Stimulated activated memory B cell treated with anti-CD40 and anti-IgM and Interleukin-4, amounts not matched to agents 10 μg/mL and 1 μg/mL and 100 μg/mL, for 72 hours (primary cell): ENCODE measurements around the gene ISCU.

Experiments used
- ATAC-seq: fragments of 150-1000 bp; cut with Tn5 transposase; 2 replicates; pipeline ENCODE4 v1.10.0; 2021
- H3K27ac Mint-ChIP-seq: one replicate; pipeline ENCODE4 v1.8.0; 2022; ENCODE audit warnings: mild to moderate bottlenecking, mixed read lengths
- H3K27me3 Mint-ChIP-seq: one replicate; pipeline ENCODE4 v1.8.0; 2022; ENCODE audit warnings: mixed read lengths
- H3K36me3 Mint-ChIP-seq: one replicate; pipeline ENCODE4 v1.8.0; 2022; ENCODE audit warnings: mixed read lengths
- H3K4me1 Mint-ChIP-seq: one replicate; pipeline ENCODE4 v1.8.0; 2022; ENCODE audit warnings: mixed read lengths
- H3K4me3 Mint-ChIP-seq: one replicate; pipeline ENCODE4 v1.8.0; 2022; ENCODE audit warnings: mild to moderate bottlenecking, moderate library complexity, mixed read lengths
- H3K9me3 Mint-ChIP-seq: one replicate; pipeline ENCODE4 v1.8.0; 2022; ENCODE audit warnings: mixed read lengths

Gene ISCU

DNA sequence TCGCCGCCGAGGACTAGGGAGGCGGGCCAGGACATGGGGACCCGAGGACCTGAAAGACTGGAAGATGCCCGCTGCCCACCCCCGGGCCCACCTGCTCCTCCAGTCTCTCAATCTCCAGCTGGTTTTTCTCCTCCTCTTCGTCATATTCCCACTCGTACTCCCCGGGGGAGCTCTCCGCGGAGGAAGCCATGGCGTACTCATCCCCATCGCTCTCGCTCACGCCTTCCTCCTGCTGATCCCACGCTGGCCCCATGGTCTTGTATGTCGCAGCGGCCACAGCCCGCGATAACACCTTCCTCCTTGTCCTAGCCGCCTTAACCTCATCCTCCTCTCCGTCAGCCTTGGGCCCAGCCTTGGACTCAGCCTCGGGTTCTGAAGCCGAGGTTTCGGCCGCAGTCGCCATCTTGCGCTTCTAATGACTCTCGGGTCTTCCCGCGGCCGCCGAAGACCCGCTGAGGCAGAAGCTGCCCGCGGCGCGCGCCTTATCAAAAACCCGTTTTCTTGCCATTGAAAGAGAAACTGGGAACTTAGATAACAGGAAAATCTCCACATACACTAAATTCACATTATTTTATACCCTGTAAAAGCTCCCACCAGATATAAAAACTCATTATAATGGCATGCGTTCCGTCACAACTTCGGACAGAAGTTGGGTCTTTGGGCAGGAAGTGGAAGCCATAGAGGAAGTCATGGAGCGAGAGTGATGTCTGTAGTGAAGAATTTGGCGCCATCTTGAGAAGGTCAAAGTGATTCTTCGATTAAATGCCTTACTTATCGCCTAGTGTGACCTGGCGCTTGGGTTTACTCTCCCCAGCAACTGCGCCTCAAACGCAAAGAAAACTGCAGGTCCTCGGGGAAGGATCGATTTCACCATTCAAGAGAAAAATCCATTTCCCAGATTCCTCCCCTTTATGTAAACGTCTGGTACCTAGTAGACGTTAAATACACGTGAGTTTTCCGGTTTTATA is 1.4 kb upstream of the ISCU start, which contains the start of gene SART3:
SART3 (minus strand) TSS at position 422 of the 968 bp plus-strand sequence; CDS start at position 403, 19 bp downstream.
- peaks cover 17% of the 10 kb centered on the region for H3K36me3 Mint-ChIP-seq
- ATAC-seq: peak; percentile 66
- H3K27ac Mint-ChIP-seq: peak within 1 kb of the TSS; percentile 93
- H3K9me3 Mint-ChIP-seq: no peaks in the 10 kb centered on the region
- no peaks in the 10 kb centered on the region for H3K27me3 Mint-ChIP-seq
- peaks cover 51% of the 10 kb centered on the region for H3K4me1 Mint-ChIP-seq
- H3K4me3 Mint-ChIP-seq: peak within 1 kb of the TSS; percentile 94

- Mint-ChIP-seq H3K36me3 (peaks cover 23% of the 10 kb centered on the region), H3K4me1 (peaks cover 51% of the 10 kb centered on the region), H3K27ac (peak overlapping the region; percentile 93), H3K27me3 (no peaks in the 10 kb centered on the region), H3K9me3 (no peaks in the 10 kb centered on the region), H3K4me3 (peak overlapping the region; percentile 94)
- ATAC-seq: peak; percentile 0
These were observed 496 bp upstream of the ISCU start for GRCh38 chr12:108561852-108562347.

GRCh38 chr12:108563136-108563803 is 874 bp downstream of the ISCU start:
- no peaks in the 10 kb centered on the region for H3K27me3 Mint-ChIP-seq
- peaks cover 51% of the 10 kb centered on the region for H3K4me1 Mint-ChIP-seq
- H3K9me3 Mint-ChIP-seq: no peaks in the 10 kb centered on the region
- ATAC-seq: peak; percentile 71
- H3K36me3 Mint-ChIP-seq: peaks cover 24% of the 10 kb centered on the region
- H3K27ac Mint-ChIP-seq: peak overlapping the region; percentile 93
- H3K4me3 Mint-ChIP-seq: peak overlapping the region; percentile 94

DNA sequence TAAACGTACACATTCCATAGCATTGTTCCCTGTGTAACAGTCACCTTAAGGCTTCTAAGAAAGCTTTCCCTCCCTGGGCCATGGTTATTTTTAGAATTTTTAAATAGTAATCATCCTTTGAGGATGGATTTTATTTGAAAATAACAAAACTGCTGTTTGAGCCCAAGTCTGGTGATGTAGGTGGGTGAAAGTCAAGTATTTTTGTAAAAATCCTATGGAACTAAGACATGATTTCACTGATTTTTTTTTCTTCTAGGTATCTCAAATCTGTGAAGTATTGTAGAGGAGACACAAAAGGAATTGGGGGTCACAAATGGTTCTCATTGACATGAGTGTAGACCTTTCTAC is 1.4 kb downstream of the ISCU start:
- peaks cover 29% of the 10 kb centered on the region for H3K36me3 Mint-ChIP-seq
- H3K27me3 Mint-ChIP-seq: no peaks in the 10 kb centered on the region
- H3K4me1 Mint-ChIP-seq: peaks cover 53% of the 10 kb centered on the region
- peak overlapping the region; percentile 93 for H3K27ac Mint-ChIP-seq
- no peaks in the 10 kb centered on the region for H3K9me3 Mint-ChIP-seq
- no peak for ATAC-seq
- peak overlapping the region; percentile 94 for H3K4me3 Mint-ChIP-seq

DNA sequence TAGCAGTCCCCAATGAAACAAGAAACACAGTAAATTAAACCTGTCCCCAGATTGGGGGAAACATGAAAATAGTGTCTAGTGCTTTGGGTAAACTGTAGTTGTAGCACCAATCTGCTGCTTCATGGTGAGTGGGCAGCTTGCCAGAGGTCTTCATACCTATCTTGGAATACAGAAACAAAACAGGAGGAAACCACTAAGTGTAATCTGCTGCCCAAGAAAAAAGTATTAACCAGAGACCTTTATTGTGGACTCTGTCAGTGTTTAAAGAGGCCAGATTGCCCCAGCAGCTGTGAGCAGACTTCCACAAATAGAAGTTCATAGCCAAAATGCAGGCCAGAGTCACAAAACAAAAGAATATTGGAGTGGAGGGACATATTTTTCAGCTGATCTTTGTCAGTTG is 2.3 kb downstream of the ISCU start:
- ATAC-seq: no peak
- Mint-ChIP-seq H3K9me3 (no peaks in the 10 kb centered on the region), H3K36me3 (peaks cover 36% of the 10 kb centered on the region), H3K27ac (peak overlapping the region; percentile 96), H3K27me3 (no peaks in the 10 kb centered on the region), H3K4me3 (no peak overlapping the region), H3K4me1 (peaks cover 55% of the 10 kb centered on the region)

DNA sequence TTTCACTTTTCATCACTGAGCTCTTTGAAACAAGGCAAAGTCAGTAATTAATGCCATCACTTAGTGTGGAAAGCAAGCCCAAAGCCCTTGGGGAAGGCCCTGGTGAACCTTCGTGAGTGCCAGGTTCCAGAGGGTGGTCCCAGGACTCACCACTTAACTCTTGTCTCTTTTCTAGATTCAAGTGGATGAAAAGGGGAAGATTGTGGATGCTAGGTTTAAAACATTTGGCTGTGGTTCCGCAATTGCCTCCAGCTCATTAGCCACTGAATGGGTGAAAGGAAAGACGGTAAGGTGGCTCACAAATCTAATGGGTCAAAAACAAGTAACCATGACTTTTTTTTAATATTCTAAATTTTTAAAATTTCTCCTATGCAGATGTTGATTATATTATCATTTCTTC is 2.8 kb downstream of the ISCU start:
- Mint-ChIP-seq H3K4me1 (peaks cover 55% of the 10 kb centered on the region), H3K36me3 (peaks cover 36% of the 10 kb centered on the region), H3K27ac (peak overlapping the region; percentile 96), H3K9me3 (no peaks in the 10 kb centered on the region), H3K27me3 (no peaks in the 10 kb centered on the region), H3K4me3 (no peak overlapping the region)
- ATAC-seq: no peak

GRCh38 chr12:108565976-108566375 is 3.6 kb downstream of the ISCU start:
- H3K27ac Mint-ChIP-seq: peak overlapping the region; percentile 96
- H3K27me3 Mint-ChIP-seq: no peaks in the 10 kb centered on the region
- no peak overlapping the region for H3K4me3 Mint-ChIP-seq
- H3K4me1 Mint-ChIP-seq: peaks cover 62% of the 10 kb centered on the region
- H3K36me3 Mint-ChIP-seq: peaks cover 36% of the 10 kb centered on the region
- no peaks in the 10 kb centered on the region for H3K9me3 Mint-ChIP-seq
- peak; percentile 28 for ATAC-seq

DNA sequence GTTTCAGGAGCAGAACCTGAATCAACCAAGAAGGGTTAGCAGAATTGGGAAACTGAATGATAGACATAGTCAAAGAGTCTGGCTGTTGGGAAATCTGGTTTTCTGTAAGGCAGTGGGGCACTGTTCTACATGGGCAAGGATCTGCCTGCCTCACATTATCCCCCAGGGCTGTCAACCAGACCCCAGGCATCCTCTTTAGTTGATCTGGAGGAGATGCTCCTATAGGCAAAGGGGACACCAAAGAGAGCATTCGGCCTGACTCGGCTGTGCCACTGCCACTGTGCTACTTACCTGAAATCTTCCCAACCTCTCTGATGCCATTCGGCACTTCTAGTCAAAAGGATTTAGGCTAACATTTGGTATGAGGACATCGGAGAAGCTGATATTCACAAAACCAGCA is 4.1 kb downstream of the ISCU start:
- no peaks in the 10 kb centered on the region for H3K9me3 Mint-ChIP-seq
- H3K27ac Mint-ChIP-seq: peak overlapping the region; percentile 96
- peaks cover 67% of the 10 kb centered on the region for H3K4me1 Mint-ChIP-seq
- H3K4me3 Mint-ChIP-seq: no peak overlapping the region
- H3K36me3 Mint-ChIP-seq: peaks cover 36% of the 10 kb centered on the region
- no peaks in the 10 kb centered on the region for H3K27me3 Mint-ChIP-seq
- ATAC-seq: no peak

GRCh38 chr12:108567406-108568337 is 5.3 kb downstream of the ISCU start:
- Mint-ChIP-seq H3K4me1 (peaks cover 74% of the 10 kb centered on the region), H3K4me3 (peak overlapping the region; percentile 78), H3K27ac (peak overlapping the region; percentile 96), H3K27me3 (no peaks in the 10 kb centered on the region), H3K36me3 (peaks cover 36% of the 10 kb centered on the region), H3K9me3 (no peaks in the 10 kb centered on the region)
- peak; percentile 35 for ATAC-seq

- peak overlapping the region; percentile 96 for H3K27ac Mint-ChIP-seq
- H3K27me3 Mint-ChIP-seq: no peaks in the 10 kb centered on the region
- ATAC-seq: peak; percentile 93
- H3K9me3 Mint-ChIP-seq: no peaks in the 10 kb centered on the region
- H3K36me3 Mint-ChIP-seq: peaks cover 36% of the 10 kb centered on the region
- H3K4me1 Mint-ChIP-seq: peaks cover 82% of the 10 kb centered on the region
- peak overlapping the region; percentile 78 for H3K4me3 Mint-ChIP-seq
These were observed 6.2 kb downstream of the ISCU start for GRCh38 chr12:108568338-108569154.

DNA sequence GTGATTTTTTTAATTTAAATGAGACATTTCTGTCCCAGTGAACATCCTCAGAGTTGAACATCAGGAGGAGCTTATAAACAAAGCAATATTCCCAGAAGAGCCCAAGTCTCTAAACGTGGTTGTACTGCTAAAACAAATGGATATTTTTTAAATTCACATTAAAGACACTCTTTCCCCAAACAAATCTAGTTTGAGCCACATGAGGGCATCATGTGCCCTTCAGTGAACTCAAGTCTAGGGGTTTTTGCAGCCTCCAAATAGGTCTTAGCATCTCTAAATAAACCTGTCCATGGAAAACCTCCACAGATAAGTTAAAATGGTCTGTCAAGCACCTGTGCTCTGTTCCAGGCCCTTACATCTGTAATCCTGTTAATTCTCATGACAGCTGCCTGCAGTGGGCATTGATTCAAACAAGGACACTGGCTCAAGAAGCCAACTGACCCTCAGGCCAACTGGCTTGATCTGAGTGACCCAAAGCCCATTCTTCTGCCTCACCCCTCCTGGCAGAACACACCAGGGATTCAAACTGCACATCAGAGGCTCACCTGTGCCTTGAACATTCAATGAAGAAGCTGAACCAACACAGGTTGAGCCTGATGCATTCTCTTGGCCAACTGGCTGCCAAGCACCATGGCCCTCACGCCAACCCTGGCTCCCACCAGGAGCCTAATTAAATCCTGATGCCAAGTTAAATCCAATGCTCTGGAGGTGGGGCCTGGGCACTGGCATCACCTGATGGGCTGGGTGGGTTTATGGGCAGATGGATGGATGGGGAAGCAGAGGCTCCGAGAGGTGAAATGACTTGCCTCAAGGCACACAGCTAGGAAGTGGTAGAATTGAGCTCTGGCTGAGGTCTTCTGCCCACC is 8.6 kb downstream of the ISCU start:
- Mint-ChIP-seq H3K36me3 (peaks cover 29% of the 10 kb centered on the region), H3K4me1 (peaks cover 85% of the 10 kb centered on the region), H3K27ac (peak overlapping the region; percentile 96), H3K4me3 (no peak overlapping the region), H3K9me3 (no peaks in the 10 kb centered on the region), H3K27me3 (no peaks in the 10 kb centered on the region)
- ATAC-seq: no peak

- Mint-ChIP-seq H3K36me3 (peaks cover 24% of the 10 kb centered on the region), H3K4me3 (no peak overlapping the region), H3K4me1 (peaks cover 85% of the 10 kb centered on the region), H3K9me3 (no peaks in the 10 kb centered on the region), H3K27me3 (no peaks in the 10 kb centered on the region), H3K27ac (peak overlapping the region; percentile 96)
- no peak for ATAC-seq
These were observed 9.3 kb downstream of the ISCU start for GRCh38 chr12:108571609-108572165.

GRCh38 chr12:108572166-108572790 is 9.9 kb downstream of the ISCU start:
- Mint-ChIP-seq H3K9me3 (peaks cover under 1% of the 10 kb centered on the region), H3K27ac (peak overlapping the region; percentile 96), H3K4me3 (peak overlapping the region; percentile 13), H3K27me3 (no peaks in the 10 kb centered on the region), H3K36me3 (peaks cover 19% of the 10 kb centered on the region), H3K4me1 (peaks cover 84% of the 10 kb centered on the region)
- ATAC-seq: peak; percentile 64
